ENCODE data around the gene TFB1M. TPM values are rescaled to one million over a fixed set of nuclear protein-coding genes. Genes with fewer than 3 reads are reported as not detected.
"Not testable (repeated sequence)": the region's sequence is repeated elsewhere in the genome, so short reads cannot be mapped to it uniquely, and the experiment has no call there.

The TFB1M gene
- 10 to 100 TPM; 10.7 to 14.1 TPM for total RNA-seq

GRCh38 chr6:155314092-155314772 is at the start of gene TFB1M:
TFB1M (minus strand) TSS chr6:155314484; CDS start chr6:155314428, 56 bp downstream.
- TF ChIP-seq POLR2AphosphoS5 (IDR thresholded peaks at IDR 0.05) (peak; percentile 98), POLR2A (IDR thresholded peaks at IDR 0.05) (peak; percentile 83), CTCF (IDR thresholded peaks at IDR 0.05) (no peak)
- no peaks in the 10 kb centered on the region for H3K4me1 ChIP-seq (replicated peaks)
- peak within 1 kb of the TSS; percentile 81 to 84 for H3K27ac ChIP-seq
- peak; percentile 98 for DNase-seq (ENCODE audit: low spot score)
- H3K4me3 ChIP-seq: peak within 1 kb of the TSS; percentile 58 to 71
- under 1% methylated on average over 42 of the region's 52 CpGs for WGBS
- intact Hi-C loops (cut with DNase I): no loop called here
- H3K9me3 ChIP-seq: no peaks in the 10 kb centered on the region
- H3K36me3 ChIP-seq: no peaks in the 10 kb centered on the region
- no peaks in the 10 kb centered on the region for H3K27me3 ChIP-seq (replicated peaks; ENCODE audit: insufficient read depth)

- DNase-seq (ENCODE audit: low spot score); H3K27me3 ChIP-seq (replicated peaks; ENCODE audit: insufficient read depth); H3K4me3 ChIP-seq; H3K9me3 ChIP-seq; H3K4me1 ChIP-seq (replicated peaks); H3K27ac ChIP-seq; intact Hi-C loops (cut with DNase I); H3K36me3 ChIP-seq: not testable (repeated sequence)
- 75% methylated on average over 12 of the region's 12 CpGs for WGBS
These were observed 49.7 kb upstream of the TFB1M start for GRCh38 chr6:155364021-155364420.

- H3K4me3 ChIP-seq; H3K27ac ChIP-seq; H3K4me1 ChIP-seq (replicated peaks); intact Hi-C loops (cut with DNase I); DNase-seq (ENCODE audit: low spot score); H3K27me3 ChIP-seq (replicated peaks; ENCODE audit: insufficient read depth); H3K36me3 ChIP-seq; H3K9me3 ChIP-seq: not testable (repeated sequence)
- 96% methylated on average over 36 of the region's 39 CpGs for WGBS
These were observed 48.8 kb upstream of the TFB1M start for GRCh38 chr6:155362968-155363632.

GRCh38 chr6:155354167-155354566 is 39.9 kb upstream of the TFB1M start:
- H3K27me3 ChIP-seq (replicated peaks; ENCODE audit: insufficient read depth): no peaks in the 10 kb centered on the region
- DNase-seq (ENCODE audit: low spot score): no peak
- intact Hi-C loops (cut with DNase I): no loop called here
- no peak overlapping the region for H3K27ac ChIP-seq
- no peaks in the 10 kb centered on the region for H3K4me1 ChIP-seq (replicated peaks)
- no peaks in the 10 kb centered on the region for H3K9me3 ChIP-seq
- no peak for TF ChIP-seq POLR2AphosphoS5 (IDR thresholded peaks at IDR 0.05)
- no peak for TF ChIP-seq CTCF (IDR thresholded peaks at IDR 0.05)
- no peak for TF ChIP-seq POLR2A (IDR thresholded peaks at IDR 0.05)
- no peaks in the 10 kb centered on the region for H3K36me3 ChIP-seq
- H3K4me3 ChIP-seq: no peak overlapping the region

GRCh38 chr6:155352811-155353210 is 38.5 kb upstream of the TFB1M start:
- TF ChIP-seq POLR2A (IDR thresholded peaks at IDR 0.05) (no peak), POLR2AphosphoS5 (IDR thresholded peaks at IDR 0.05) (no peak), CTCF (IDR thresholded peaks at IDR 0.05) (no peak)
- Histone ChIP-seq H3K27ac (no peak overlapping the region), H3K27me3 (replicated peaks; ENCODE audit: insufficient read depth) (no peaks in the 10 kb centered on the region), H3K9me3 (no peaks in the 10 kb centered on the region), H3K4me1 (replicated peaks) (no peaks in the 10 kb centered on the region), H3K4me3 (no peak overlapping the region), H3K36me3 (no peaks in the 10 kb centered on the region)
- intact Hi-C loops (cut with DNase I): no loop called here
- no peak for DNase-seq (ENCODE audit: low spot score)

GRCh38 chr6:155352130-155352420 is 37.8 kb upstream of the TFB1M start:
- WGBS: 91% methylated on average over 4 of the region's 4 CpGs
- Histone ChIP-seq H3K4me3 (no peak overlapping the region), H3K36me3 (no peaks in the 10 kb centered on the region), H3K27me3 (replicated peaks; ENCODE audit: insufficient read depth) (no peaks in the 10 kb centered on the region), H3K27ac (no peak overlapping the region), H3K9me3 (no peaks in the 10 kb centered on the region), H3K4me1 (replicated peaks) (no peaks in the 10 kb centered on the region)
- no peak for DNase-seq (ENCODE audit: low spot score)
- TF ChIP-seq POLR2A (IDR thresholded peaks at IDR 0.05): no peak
- no peak for TF ChIP-seq CTCF (IDR thresholded peaks at IDR 0.05)
- TF ChIP-seq POLR2AphosphoS5 (IDR thresholded peaks at IDR 0.05): no peak
- intact Hi-C loops (cut with DNase I): no loop called here
